K562 (cell line): Measurements from ENCODE around the gene EGFL7. TPM values are rescaled to one million over a fixed set of nuclear protein-coding genes. Genes with fewer than 3 reads are reported as not detected.
A peak's percentile ranks its signal among the peaks of the same experiment; 100 is the strongest.

Experiments used
- CBX1 ChIP-seq: sonication (generic); IDR thresholded peaks from 2 replicates; pipeline ENCODE4 v1.6.1; 2016; ENCODE audit warnings: antibody characterized with exemption, low read depth, mild to moderate bottlenecking
- COPS2 ChIP-seq: fragments of 450-650 bp; conservative IDR thresholded peaks from 2 replicates; pipeline ENCODE4 v1.6.1; 2016; ENCODE audit warnings: mild to moderate bottlenecking, moderate library complexity
- FOXP1 ChIP-seq: sonication (generic); formaldehyde crosslinking; IDR thresholded peaks from 2 replicates; pipeline ENCODE4 v1.8.0; 2022; ENCODE audit warnings: mild to moderate bottlenecking, missing genetic modification reagents
- HDGF ChIP-seq: fragments of 450-650 bp; IDR thresholded peaks from 2 replicates; pipeline ENCODE4 v1.6.1; 2016
- HNRNPL ChIP-seq: fragments of 200-400 bp; formaldehyde crosslinking; IDR thresholded peaks from 2 replicates; pipeline ENCODE4 v1.6.1; 2017; ENCODE audit warnings: low read depth, mild to moderate bottlenecking, low read length
- POLR3G ChIP-seq: IDR thresholded peaks from 2 replicates; pipeline ENCODE4 v1.6.1; 2011; ENCODE audit not compliant: insufficient read length, insufficient replicate concordance; ENCODE audit errors: extremely low read depth
- PTRF ChIP-seq: fragments of 450-650 bp; IDR thresholded peaks from 2 replicates; pipeline ENCODE4 v1.6.1; 2016; ENCODE audit warnings: mild to moderate bottlenecking, missing genetic modification characterization, missing compliant biosample characterization
- TARDBP ChIP-seq: fragments of 450-650 bp; IDR thresholded peaks from 2 replicates; pipeline ENCODE4 v1.6.1; 2016
- TRIM24 ChIP-seq, 2 experiments: fragments of 450-650 bp; IDR thresholded peaks; 2 replicates each; pipeline ENCODE4 v1.6.1; 2016
- ZBTB1 ChIP-seq: sonication (generic); formaldehyde crosslinking; IDR thresholded peaks from 2 replicates; pipeline ENCODE4 v1.8.1; 2023; ENCODE audit warnings: missing genetic modification reagents, low read depth, mild to moderate bottlenecking, borderline replicate concordance
- ZNF274 ChIP-seq: IDR thresholded peaks from 2 replicates; pipeline ENCODE4 v1.6.1; 2011; ENCODE audit warnings: low read depth, mild to moderate bottlenecking, low read length, moderate library complexity, borderline replicate concordance
- polyA plus RNA-seq, 8 experiments: library from polyadenylated mRNA; depleted of rRNA in 4 of 8; stranded (reverse) in 5 of 8; unstranded in 3 of 8; fragments of >200 nt; fragmentation: Nextera tagmentation in 2 of 8; fragmentation: Illumina TruSeq in 1 of 8; extraction: Ambion mirVana in 2 of 8; extraction: Trizol in 1 of 8; gene quantifications; 2 replicates each; pipeline versions ENCODE4 v1.2.1 to v1.2.3, GENCODE V29; 2011 to 2014; ENCODE audit warnings: inconsistent platforms in 1 of 8, missing spikeins in 1 of 8
- total RNA-seq, 7 experiments: library from RNA; depleted of rRNA in 6 of 7; stranded (reverse); fragments of >200 nt in 6 of 7; fragmentation: Illumina TruSeq in 2 of 7; extraction: Trizol in 2 of 7; gene quantifications; 2 replicates each; pipeline versions ENCODE4 v1.2.1 to v1.2.3, GENCODE V29; 2011 to 2021; ENCODE audit warnings: low replicate concordance in 1 of 7
- TF ChIP-seq, protein P1 (sequence below): fragments of 250-450 bp; sonication (Bioruptor Pico); IDR thresholded peaks from 2 replicates; pipeline ENCODE4 v1.4.0; 2020; ENCODE audit warnings: mild to moderate bottlenecking
- TF ChIP-seq, protein P2 (sequence below): sonication (generic); formaldehyde crosslinking; IDR thresholded peaks from 2 replicates; pipeline ENCODE4 v1.8.0; 2022; ENCODE audit warnings: missing genetic modification reagents, mild to moderate bottlenecking, borderline replicate concordance
- TF ChIP-seq, protein P3 (sequence below): fragments of 450-650 bp; formaldehyde crosslinking; IDR thresholded peaks from 2 replicates; pipeline ENCODE4 v1.4.0; 2020; ENCODE audit warnings: mild to moderate bottlenecking, moderate library complexity
- TF ChIP-seq, protein P4 (sequence below): sonication (generic); formaldehyde crosslinking; IDR thresholded peaks from 2 replicates; pipeline ENCODE4 v1.8.1; 2022; ENCODE audit warnings: missing genetic modification reagents
- TF ChIP-seq, protein P5 (sequence below): fragments of 200-800 bp; sonication (Bioruptor generic); IDR thresholded peaks from 2 replicates; pipeline ENCODE4 v1.6.1; 2017; ENCODE audit warnings: missing genetic modification characterization, missing compliant biosample characterization

Gene EGFL7
- total and polyA plus RNA-seq, 9 of the 15 experiments (the other 6 are each of a cell fraction or from before 2014, with no cell fraction given) = 1.5 to 286 (median 55.5) TPM

DNA sequence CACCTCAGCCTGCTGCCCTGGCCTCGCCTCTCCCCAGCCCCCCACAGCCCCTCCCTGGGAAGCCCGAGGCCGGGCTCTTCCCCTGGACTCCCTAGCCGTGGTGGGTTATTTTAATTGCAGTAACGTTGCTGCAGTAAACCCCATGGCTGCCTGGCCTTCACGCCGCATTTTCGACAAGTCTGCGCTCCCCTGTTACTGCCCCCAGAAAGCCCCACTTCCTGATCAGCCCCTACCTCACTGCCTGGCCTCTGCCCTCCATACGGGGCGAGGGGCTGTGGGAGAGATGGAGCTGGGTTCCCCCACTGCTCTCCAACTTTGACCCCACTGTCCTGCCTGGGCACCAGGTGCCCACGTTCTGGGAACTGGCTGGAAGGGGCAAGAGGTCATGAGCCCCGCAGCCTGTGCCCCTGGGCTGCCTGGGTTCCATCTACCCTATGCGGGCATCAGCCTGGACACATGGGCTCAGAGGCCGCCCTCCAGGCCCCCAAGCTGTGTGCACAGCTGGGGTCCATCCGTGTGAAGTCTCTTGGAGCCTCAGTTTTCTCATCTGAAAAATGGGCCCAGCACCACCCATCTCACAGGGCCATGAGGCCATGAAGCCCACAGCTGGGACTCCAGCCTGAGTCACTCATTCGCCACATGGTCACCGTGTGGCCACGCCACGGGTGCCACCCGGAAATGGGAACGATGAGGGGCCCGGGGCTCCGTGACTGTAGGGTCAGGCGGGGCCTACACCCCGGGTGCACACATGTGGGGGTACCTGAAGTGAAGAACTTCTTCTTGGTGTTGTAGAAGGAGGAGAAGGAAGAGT lies 11.5 kb downstream of the EGFL7 start (continued):
- TF ChIP-seq, protein P1, sequence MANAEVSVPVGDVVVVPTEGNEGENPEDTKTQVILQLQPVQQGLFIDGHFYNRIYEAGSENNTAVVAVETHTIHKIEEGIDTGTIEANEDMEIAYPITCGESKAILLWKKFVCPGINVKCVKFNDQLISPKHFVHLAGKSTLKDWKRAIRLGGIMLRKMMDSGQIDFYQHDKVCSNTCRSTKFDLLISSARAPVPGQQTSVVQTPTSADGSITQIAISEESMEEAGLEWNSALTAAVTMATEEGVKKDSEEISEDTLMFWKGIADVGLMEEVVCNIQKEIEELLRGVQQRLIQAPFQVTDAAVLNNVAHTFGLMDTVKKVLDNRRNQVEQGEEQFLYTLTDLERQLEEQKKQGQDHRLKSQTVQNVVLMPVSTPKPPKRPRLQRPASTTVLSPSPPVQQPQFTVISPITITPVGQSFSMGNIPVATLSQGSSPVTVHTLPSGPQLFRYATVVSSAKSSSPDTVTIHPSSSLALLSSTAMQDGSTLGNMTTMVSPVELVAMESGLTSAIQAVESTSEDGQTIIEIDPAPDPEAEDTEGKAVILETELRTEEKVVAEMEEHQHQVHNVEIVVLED (CRISPR knock-in tag) = no peak
- TF ChIP-seq ZNF274 (no peak), COPS2 (no peak), ZBTB1 (CRISPR knock-in tag) (no peak), HDGF (no peak), TRIM24 (IDR thresholded peaks at IDR 0.05) (no peak), PTRF (tag) (no peak), CBX1 (peak; percentile 79; the same call in 1 of the 2 replicates), POLR3G (no peak), FOXP1 (CRISPR knock-in tag) (no peak), TARDBP (no peak), HNRNPL (peak; percentile 7; the same call in 1 of the 2 replicates)
- TF ChIP-seq, protein P2, sequence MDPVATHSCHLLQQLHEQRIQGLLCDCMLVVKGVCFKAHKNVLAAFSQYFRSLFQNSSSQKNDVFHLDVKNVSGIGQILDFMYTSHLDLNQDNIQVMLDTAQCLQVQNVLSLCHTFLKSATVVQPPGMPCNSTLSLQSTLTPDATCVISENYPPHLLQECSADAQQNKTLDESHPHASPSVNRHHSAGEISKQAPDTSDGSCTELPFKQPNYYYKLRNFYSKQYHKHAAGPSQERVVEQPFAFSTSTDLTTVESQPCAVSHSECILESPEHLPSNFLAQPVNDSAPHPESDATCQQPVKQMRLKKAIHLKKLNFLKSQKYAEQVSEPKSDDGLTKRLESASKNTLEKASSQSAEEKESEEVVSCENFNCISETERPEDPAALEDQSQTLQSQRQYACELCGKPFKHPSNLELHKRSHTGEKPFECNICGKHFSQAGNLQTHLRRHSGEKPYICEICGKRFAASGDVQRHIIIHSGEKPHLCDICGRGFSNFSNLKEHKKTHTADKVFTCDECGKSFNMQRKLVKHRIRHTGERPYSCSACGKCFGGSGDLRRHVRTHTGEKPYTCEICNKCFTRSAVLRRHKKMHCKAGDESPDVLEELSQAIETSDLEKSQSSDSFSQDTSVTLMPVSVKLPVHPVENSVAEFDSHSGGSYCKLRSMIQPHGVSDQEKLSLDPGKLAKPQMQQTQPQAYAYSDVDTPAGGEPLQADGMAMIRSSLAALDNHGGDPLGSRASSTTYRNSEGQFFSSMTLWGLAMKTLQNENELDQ (CRISPR knock-in tag) = no peak
- TF ChIP-seq, protein P3, sequence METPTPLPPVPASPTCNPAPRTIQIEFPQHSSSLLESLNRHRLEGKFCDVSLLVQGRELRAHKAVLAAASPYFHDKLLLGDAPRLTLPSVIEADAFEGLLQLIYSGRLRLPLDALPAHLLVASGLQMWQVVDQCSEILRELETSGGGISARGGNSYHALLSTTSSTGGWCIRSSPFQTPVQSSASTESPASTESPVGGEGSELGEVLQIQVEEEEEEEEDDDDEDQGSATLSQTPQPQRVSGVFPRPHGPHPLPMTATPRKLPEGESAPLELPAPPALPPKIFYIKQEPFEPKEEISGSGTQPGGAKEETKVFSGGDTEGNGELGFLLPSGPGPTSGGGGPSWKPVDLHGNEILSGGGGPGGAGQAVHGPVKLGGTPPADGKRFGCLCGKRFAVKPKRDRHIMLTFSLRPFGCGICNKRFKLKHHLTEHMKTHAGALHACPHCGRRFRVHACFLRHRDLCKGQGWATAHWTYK (CRISPR knock-in tag) = no peak; the same call in 1 of the 2 replicates
- TF ChIP-seq, protein P4, sequence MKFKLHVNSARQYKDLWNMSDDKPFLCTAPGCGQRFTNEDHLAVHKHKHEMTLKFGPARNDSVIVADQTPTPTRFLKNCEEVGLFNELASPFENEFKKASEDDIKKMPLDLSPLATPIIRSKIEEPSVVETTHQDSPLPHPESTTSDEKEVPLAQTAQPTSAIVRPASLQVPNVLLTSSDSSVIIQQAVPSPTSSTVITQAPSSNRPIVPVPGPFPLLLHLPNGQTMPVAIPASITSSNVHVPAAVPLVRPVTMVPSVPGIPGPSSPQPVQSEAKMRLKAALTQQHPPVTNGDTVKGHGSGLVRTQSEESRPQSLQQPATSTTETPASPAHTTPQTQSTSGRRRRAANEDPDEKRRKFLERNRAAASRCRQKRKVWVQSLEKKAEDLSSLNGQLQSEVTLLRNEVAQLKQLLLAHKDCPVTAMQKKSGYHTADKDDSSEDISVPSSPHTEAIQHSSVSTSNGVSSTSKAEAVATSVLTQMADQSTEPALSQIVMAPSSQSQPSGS (CRISPR knock-in tag) = no peak
- TF ChIP-seq, protein P5, sequence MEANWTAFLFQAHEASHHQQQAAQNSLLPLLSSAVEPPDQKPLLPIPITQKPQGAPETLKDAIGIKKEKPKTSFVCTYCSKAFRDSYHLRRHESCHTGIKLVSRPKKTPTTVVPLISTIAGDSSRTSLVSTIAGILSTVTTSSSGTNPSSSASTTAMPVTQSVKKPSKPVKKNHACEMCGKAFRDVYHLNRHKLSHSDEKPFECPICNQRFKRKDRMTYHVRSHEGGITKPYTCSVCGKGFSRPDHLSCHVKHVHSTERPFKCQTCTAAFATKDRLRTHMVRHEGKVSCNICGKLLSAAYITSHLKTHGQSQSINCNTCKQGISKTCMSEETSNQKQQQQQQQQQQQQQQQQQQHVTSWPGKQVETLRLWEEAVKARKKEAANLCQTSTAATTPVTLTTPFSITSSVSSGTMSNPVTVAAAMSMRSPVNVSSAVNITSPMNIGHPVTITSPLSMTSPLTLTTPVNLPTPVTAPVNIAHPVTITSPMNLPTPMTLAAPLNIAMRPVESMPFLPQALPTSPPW (CRISPR knock-in tag) = 0 out of 2 replicates have a peak, but pooled peaks have one; percentile 36
